Mesendoderm (in vitro differentiated cells): ENCODE data around the gene PYGM.
A peak's percentile ranks its signal among the peaks of the same experiment; 100 is the strongest.

Experiments
- DNase-seq: peaks from one replicate; pipeline ENCODE4 v3.0.0; 2013
- H2AK5ac ChIP-seq: 2 replicates; pipeline ENCODE4 v1.6.1; 2013; ENCODE audit warnings: low read length, inconsistent platforms
- H2BK120ac ChIP-seq: 2 replicates; pipeline ENCODE4 v1.6.1; 2013; ENCODE audit warnings: low read depth, mild to moderate bottlenecking, low read length, moderate library complexity, mixed read lengths
- H2BK15ac ChIP-seq: replicated peaks from 2 replicates; pipeline ENCODE4 v1.6.1; 2013; ENCODE audit warnings: low read depth, mild to moderate bottlenecking, moderate library complexity
- H2BK5ac ChIP-seq: 2 replicates; pipeline ENCODE4 v1.6.1; 2013; ENCODE audit warnings: low read length, inconsistent platforms
- H3K18ac ChIP-seq: 2 replicates; pipeline ENCODE4 v1.6.1; 2013; ENCODE audit warnings: mild to moderate bottlenecking, low read length, mixed read lengths
- H3K23ac ChIP-seq: one replicate; pipeline ENCODE4 v1.6.1; 2013; ENCODE audit warnings: low read length
- H3K27ac ChIP-seq: 2 replicates; pipeline ENCODE4 v1.5.1; 2013; ENCODE audit warnings: low read depth, mild to moderate bottlenecking, inconsistent platforms, low read length, moderate library complexity
- H3K27me3 ChIP-seq: 2 replicates; pipeline ENCODE4 v1.6.1; 2013; ENCODE audit warnings: low read length, control low read depth, mild to moderate bottlenecking, inconsistent platforms; ENCODE audit not compliant: insufficient read depth, poor library complexity
- H3K36me3 ChIP-seq: 2 replicates; pipeline ENCODE4 v1.6.1; 2013; ENCODE audit warnings: low read length, inconsistent platforms; ENCODE audit not compliant: control insufficient read depth, insufficient read depth
- H3K4ac ChIP-seq: one replicate; pipeline ENCODE4 v1.6.1; 2013; ENCODE audit warnings: low read depth, mild to moderate bottlenecking, low read length, moderate library complexity
- H3K4me1 ChIP-seq: 2 replicates; pipeline ENCODE4 v1.6.1; 2013; ENCODE audit warnings: low read depth, low read length, inconsistent platforms; ENCODE audit not compliant: control insufficient read depth
- H3K4me2 ChIP-seq: 2 replicates; pipeline ENCODE4 v1.6.1; 2013; ENCODE audit warnings: low read length
- H3K4me3 ChIP-seq: 2 replicates; pipeline ENCODE4 v1.5.1; 2013; ENCODE audit warnings: mild to moderate bottlenecking, low read length
- H3K56ac ChIP-seq: one replicate; pipeline ENCODE4 v1.6.1; 2013; ENCODE audit warnings: low read length
- H3K79me1 ChIP-seq: 2 replicates; pipeline ENCODE4 v1.6.1; 2013; ENCODE audit warnings: low read length, inconsistent platforms
- H3K79me2 ChIP-seq: 2 replicates; pipeline ENCODE4 v1.6.1; 2013; ENCODE audit warnings: mild to moderate bottlenecking, low read length; ENCODE audit not compliant: control insufficient read depth, insufficient read depth
- H3K9ac ChIP-seq: 2 replicates; pipeline ENCODE4 v1.6.1; 2013; ENCODE audit warnings: low read length, inconsistent platforms
- H4K5ac ChIP-seq: one replicate; pipeline ENCODE4 v1.6.1; 2013; ENCODE audit warnings: low read length
- H4K8ac ChIP-seq: one replicate; pipeline ENCODE4 v1.6.1; 2013; ENCODE audit warnings: low read depth, mild to moderate bottlenecking, control low read depth, low read length, moderate library complexity
- WGBS: extraction: QIAGEN DNeasy Blood & Tissue Kit; methylation state at CpG from one replicate; pipeline ENCODE4 v1.1.7; 2013; ENCODE audit warnings: low lambda C conversion rate, missing lambda C conversion rate; ENCODE audit not compliant: insufficient coverage; ENCODE audit errors: extremely low coverage; 5-methylcytosine and 5-hydroxymethylcytosine counted together

PYGM gene

GRCh38 chr11:64744544-64745188 lies 15.1 kb downstream of the PYGM start:
- no peak overlapping the region for H4K5ac ChIP-seq
- H2BK5ac ChIP-seq: no peak overlapping the region
- H3K27ac ChIP-seq: no peak overlapping the region
- peak overlapping the region; percentile 62 for H3K56ac ChIP-seq
- no peak overlapping the region for H2BK120ac ChIP-seq
- no peak overlapping the region for H3K9ac ChIP-seq
- no peak overlapping the region for H2BK15ac ChIP-seq
- no peak overlapping the region for H4K8ac ChIP-seq
- no CpG with 5 or more reads among the region's 89 CpGs for WGBS
- no peak overlapping the region for H3K4me3 ChIP-seq
- no peaks in the 10 kb centered on the region for H3K79me2 ChIP-seq
- no peak overlapping the region for H2AK5ac ChIP-seq
- no peaks in the 10 kb centered on the region for H3K4me1 ChIP-seq
- peaks cover 21% of the 10 kb centered on the region for H3K27me3 ChIP-seq
- no peaks in the 10 kb centered on the region for H3K36me3 ChIP-seq
- peak overlapping the region; percentile 36 for H3K4me2 ChIP-seq
- H3K18ac ChIP-seq: peak overlapping the region; percentile 53
- H3K79me1 ChIP-seq: no peaks in the 10 kb centered on the region
- H3K23ac ChIP-seq: no peak overlapping the region
- DNase-seq: no peak
- no peak overlapping the region for H3K4ac ChIP-seq

GRCh38 chr11:64743591-64744543 lies 15.9 kb downstream of the PYGM start, which contains the start of gene RASGRP2:
Gene RASGRP2 (minus strand): TSS chr11:64744142. CDS start chr11:64742866, 1,276 bp downstream.
- no peaks in the 10 kb centered on the region for H3K36me3 ChIP-seq
- H3K4me1 ChIP-seq: no peaks in the 10 kb centered on the region
- H3K79me2 ChIP-seq: no peaks in the 10 kb centered on the region
- H2BK5ac ChIP-seq: no peak within 1 kb of the TSS
- no peak within 1 kb of the TSS for H2AK5ac ChIP-seq
- H3K23ac ChIP-seq: no peak within 1 kb of the TSS
- no peak within 1 kb of the TSS for H3K9ac ChIP-seq
- WGBS: no CpG with 5 or more reads among the region's 57 CpGs
- no peak within 1 kb of the TSS for H2BK120ac ChIP-seq
- no peak within 1 kb of the TSS for H4K8ac ChIP-seq
- peak within 1 kb of the TSS; percentile 36 for H3K4me2 ChIP-seq
- DNase-seq: peak; percentile 42
- H3K79me1 ChIP-seq: no peaks in the 10 kb centered on the region
- H2BK15ac ChIP-seq: no peak within 1 kb of the TSS
- H3K4me3 ChIP-seq: no peak within 1 kb of the TSS
- H3K18ac ChIP-seq: peak within 1 kb of the TSS; percentile 53
- H4K5ac ChIP-seq: no peak within 1 kb of the TSS
- peaks cover 21% of the 10 kb centered on the region for H3K27me3 ChIP-seq
- no peak within 1 kb of the TSS for H3K27ac ChIP-seq
- H3K4ac ChIP-seq: no peak within 1 kb of the TSS
- peak within 1 kb of the TSS; percentile 62 for H3K56ac ChIP-seq

GRCh38 chr11:64742889-64743590 lies 16.7 kb downstream of the PYGM start:
- no CpG with 5 or more reads among the region's 58 CpGs for WGBS
- H3K23ac ChIP-seq: no peak overlapping the region
- no peaks in the 10 kb centered on the region for H3K4me1 ChIP-seq
- no peak overlapping the region for H2BK120ac ChIP-seq
- no peaks in the 10 kb centered on the region for H3K79me2 ChIP-seq
- H3K36me3 ChIP-seq: no peaks in the 10 kb centered on the region
- H3K27ac ChIP-seq: no peak overlapping the region
- peaks cover 21% of the 10 kb centered on the region for H3K27me3 ChIP-seq
- H3K9ac ChIP-seq: peak overlapping the region; percentile 42
- peak overlapping the region; percentile 61 for H3K4me2 ChIP-seq
- H4K5ac ChIP-seq: no peak overlapping the region
- no peak overlapping the region for H3K4ac ChIP-seq
- no peak overlapping the region for H2BK15ac ChIP-seq
- H2BK5ac ChIP-seq: no peak overlapping the region
- no peaks in the 10 kb centered on the region for H3K79me1 ChIP-seq
- no peak overlapping the region for H3K18ac ChIP-seq
- H3K56ac ChIP-seq: peak overlapping the region; percentile 70
- DNase-seq: peak; percentile 45
- no peak overlapping the region for H4K8ac ChIP-seq
- no peak overlapping the region for H2AK5ac ChIP-seq
- H3K4me3 ChIP-seq: no peak overlapping the region

GRCh38 chr11:64742087-64742888 lies 17.5 kb downstream of the PYGM start:
- peaks cover 21% of the 10 kb centered on the region for H3K27me3 ChIP-seq

GRCh38 chr11:64741375-64742086 lies 18.2 kb downstream of the PYGM start:
- H3K79me2 ChIP-seq: no peaks in the 10 kb centered on the region
- H3K79me1 ChIP-seq: no peaks in the 10 kb centered on the region
- H3K4me1 ChIP-seq: no peaks in the 10 kb centered on the region
- no peak overlapping the region for H3K4me2 ChIP-seq
- no peak overlapping the region for H2AK5ac ChIP-seq
- peaks cover 21% of the 10 kb centered on the region for H3K27me3 ChIP-seq
- no peak overlapping the region for H2BK15ac ChIP-seq
- no CpG with 5 or more reads among the region's 24 CpGs for WGBS
- no peak overlapping the region for H2BK120ac ChIP-seq
- no peak overlapping the region for H3K56ac ChIP-seq
- H2BK5ac ChIP-seq: no peak overlapping the region
- H3K9ac ChIP-seq: no peak overlapping the region
- H3K4ac ChIP-seq: no peak overlapping the region
- no peak overlapping the region for H4K5ac ChIP-seq
- peak; percentile 42 for DNase-seq
- no peak overlapping the region for H3K18ac ChIP-seq
- H3K4me3 ChIP-seq: no peak overlapping the region
- no peak overlapping the region for H3K23ac ChIP-seq
- H3K36me3 ChIP-seq: no peaks in the 10 kb centered on the region
- no peak overlapping the region for H4K8ac ChIP-seq
- H3K27ac ChIP-seq: no peak overlapping the region

More at GRCh38 chr11:64742087-64742888, 17.5 kb downstream of the PYGM start:
- Histone ChIP-seq H3K4me2 (peak overlapping the region; percentile 61), H3K79me1 (no peaks in the 10 kb centered on the region), H3K4me3 (no peak overlapping the region), H2AK5ac (no peak overlapping the region), H3K23ac (no peak overlapping the region), H2BK5ac (no peak overlapping the region), H3K4ac (no peak overlapping the region), H3K27ac (no peak overlapping the region), H2BK120ac (no peak overlapping the region), H3K79me2 (no peaks in the 10 kb centered on the region), H3K4me1 (no peaks in the 10 kb centered on the region), H2BK15ac (no peak overlapping the region), H3K18ac (no peak overlapping the region), H3K36me3 (no peaks in the 10 kb centered on the region), H4K8ac (no peak overlapping the region), H4K5ac (no peak overlapping the region), H3K9ac (peak overlapping the region; percentile 42), H3K56ac (peak overlapping the region; percentile 70)
- no CpG with 5 or more reads among the region's 54 CpGs for WGBS
- peak; percentile 32 for DNase-seq
